Measurements from ENCODE around the gene SPTY2D1.

The SPTY2D1 gene

DNA sequence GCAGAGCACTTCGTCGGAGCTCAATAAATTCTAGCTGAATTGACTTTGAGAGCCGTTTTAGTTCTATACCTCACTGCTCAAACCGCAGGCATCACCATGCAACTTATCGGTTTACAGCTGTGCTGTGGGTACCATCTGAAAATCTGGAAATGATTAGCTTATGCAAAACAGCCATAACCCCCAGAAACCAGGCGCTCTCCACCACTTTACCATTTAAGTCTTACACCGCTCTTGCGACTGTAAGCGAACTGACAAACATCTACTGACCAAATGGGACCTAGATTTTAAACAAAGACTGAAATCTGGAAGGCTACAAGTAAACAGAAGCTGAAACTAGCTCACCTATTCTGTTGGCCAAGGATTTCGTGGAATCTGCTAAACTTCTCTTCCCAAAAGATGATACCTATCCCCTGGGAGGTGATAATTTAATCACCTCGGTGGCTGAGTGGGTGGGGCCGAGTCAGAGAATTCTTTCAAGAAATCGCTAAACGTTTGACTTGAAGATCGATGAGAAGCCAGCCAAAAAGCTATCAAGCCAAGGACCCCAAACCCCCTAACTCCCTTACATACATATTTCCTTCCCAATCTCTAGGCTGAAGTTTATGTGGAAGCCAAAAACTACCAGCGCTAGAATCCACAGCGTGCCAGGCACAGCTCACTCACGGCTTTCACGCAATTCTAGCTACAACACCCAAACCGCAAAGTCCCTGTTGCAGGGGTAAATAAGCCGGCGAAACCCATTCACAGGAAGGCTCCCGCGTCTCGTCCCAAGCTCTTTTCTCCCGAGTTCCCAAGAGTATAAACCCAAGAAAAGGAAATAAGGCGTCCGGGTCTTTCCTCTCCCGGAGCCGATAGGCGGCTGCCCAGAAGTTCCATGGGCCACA is 644 bp downstream of the SPTY2D1 start:
- peak overlapping the region; percentile 78 for H3K9ac ChIP-seq (ENCODE audit: low read length)
- peak in 1 of 2 donors; percentile 25 for DNase-seq
- peak overlapping the region; percentile 93 for H4K8ac ChIP-seq (ENCODE audit: low read depth, low read length)
- peak overlapping the region; percentile 63 for H3K14ac ChIP-seq (ENCODE audit: low read length)
- H3K79me1 ChIP-seq (ENCODE audit: low read length) = peaks cover 9% of the 10 kb centered on the region
- H3K27me3 ChIP-seq (ENCODE audit: insufficient read depth, low read length) = no peaks in the 10 kb centered on the region
- H3K9me3 ChIP-seq (ENCODE audit: insufficient read depth, low read depth, low read length) = no peaks in the 10 kb centered on the region
- H3K4ac ChIP-seq (ENCODE audit: low read depth, low read length) = peak overlapping the region; percentile 97
- no peak overlapping the region for H2BK12ac ChIP-seq (ENCODE audit: low read length)
- peak overlapping the region; percentile 89 for H4K12ac ChIP-seq (ENCODE audit: low read depth, low read length)
- peak overlapping the region; percentile 51 for H3K18ac ChIP-seq (ENCODE audit: low read length)
- H3K36me3 ChIP-seq (ENCODE audit: control insufficient read depth in 1 of 2, insufficient read depth in 2 of 2, low read length in 2 of 2) = peaks cover 1 to 2% of the 10 kb centered on the region in 2 experiments
- H3K23ac ChIP-seq (ENCODE audit: low read length) = no peak overlapping the region
- H3K4me1 ChIP-seq (ENCODE audit: control insufficient read depth in 1 of 2, insufficient read depth in 2 of 2, low read length in 2 of 2) = peaks cover 0 to 2% of the 10 kb centered on the region in 2 experiments
- H3K79me2 ChIP-seq (ENCODE audit: control insufficient read depth, insufficient read depth, low read length, poor library complexity) = peaks cover 15% of the 10 kb centered on the region
- H3K4me3 ChIP-seq (ENCODE audit: low read depth, low read length) = peak overlapping the region; percentile 80
- H2AK5ac ChIP-seq (ENCODE audit: low read length) = peak overlapping the region; percentile 38
- peak overlapping the region; percentile 79 for H4K91ac ChIP-seq (ENCODE audit: low read depth, low read length)
- WGBS (ENCODE audit: extremely low coverage, insufficient coverage, insufficient read length) = no CpG with 5 or more reads among the region's 31 CpGs
- H3K4me2 ChIP-seq (ENCODE audit: low read length) = peak overlapping the region; percentile 95
- peak overlapping the region; percentile 85 for H2AFZ ChIP-seq (ENCODE audit: insufficient read depth, low read length, poor library complexity)
- H3K27ac ChIP-seq (ENCODE audit: low read depth, low read length) = no peak overlapping the region
- H2BK120ac ChIP-seq (ENCODE audit: insufficient read depth, low read length, poor library complexity) = peak overlapping the region; percentile 18
- peak overlapping the region; percentile 71 for H2BK5ac ChIP-seq (ENCODE audit: low read depth, low read length, poor library complexity)

DNA sequence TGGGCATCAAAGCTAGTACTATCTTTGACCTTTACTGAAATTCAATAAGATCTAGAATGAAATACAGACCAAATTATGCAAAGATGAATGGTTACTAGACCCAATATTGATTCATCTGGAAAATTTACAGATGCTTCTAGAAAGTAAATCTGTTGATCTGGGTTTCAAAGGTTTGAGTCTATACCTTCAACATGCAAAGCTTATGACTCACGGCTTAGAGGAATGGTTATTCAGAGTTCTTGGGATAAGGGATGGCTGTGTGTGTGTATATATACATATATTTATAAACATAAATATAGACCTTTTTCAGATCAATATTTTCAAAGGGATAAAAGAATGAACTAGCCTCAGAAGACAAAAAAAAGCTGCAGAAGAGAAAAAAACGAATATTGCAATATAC is 1.3 kb downstream of the SPTY2D1 start:
- Histone ChIP-seq H2AK5ac (ENCODE audit: low read length) (no peak overlapping the region), H3K9ac (ENCODE audit: low read length) (no peak overlapping the region)
- WGBS (ENCODE audit: extremely low coverage, insufficient coverage, insufficient read length) = no CpG with 5 or more reads among the region's 2 CpGs

DNA sequence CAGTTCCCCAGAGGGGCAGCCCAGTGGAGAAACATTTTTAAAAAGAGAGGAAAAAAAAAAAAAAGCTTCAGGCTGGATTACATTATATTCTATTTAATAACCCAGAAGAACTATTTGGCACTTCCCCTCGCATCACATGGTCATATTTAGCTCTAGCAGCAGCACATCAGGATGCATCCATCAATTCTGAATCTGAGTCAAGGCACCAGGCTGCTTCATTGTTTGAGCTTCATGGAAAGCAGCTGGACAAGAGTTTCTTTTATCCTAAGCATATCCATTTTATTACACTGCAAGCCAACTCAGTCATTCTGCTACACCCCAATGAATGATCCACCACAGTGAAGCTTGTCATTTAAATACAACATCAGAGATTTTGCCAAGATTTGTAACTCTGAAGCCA is 10.0 kb downstream of the SPTY2D1 start:
- Histone ChIP-seq H3K4me1 (ENCODE audit: control insufficient read depth in 1 of 2, insufficient read depth in 2 of 2, low read length in 2 of 2) (no peaks in the 10 kb centered on the region), H3K14ac (ENCODE audit: low read length) (no peak overlapping the region), H3K79me1 (ENCODE audit: low read length) (no peaks in the 10 kb centered on the region), H4K12ac (ENCODE audit: low read depth, low read length) (no peak overlapping the region), H2BK12ac (ENCODE audit: low read length) (no peak overlapping the region), H2AFZ (ENCODE audit: insufficient read depth, low read length, poor library complexity) (no peak overlapping the region), H3K4ac (ENCODE audit: low read depth, low read length) (peak overlapping the region; percentile 75), H3K23ac (ENCODE audit: low read length) (no peak overlapping the region), H3K4me3 (ENCODE audit: low read depth, low read length) (no peak overlapping the region), H3K27me3 (ENCODE audit: insufficient read depth, low read length) (no peaks in the 10 kb centered on the region), H2BK5ac (ENCODE audit: low read depth, low read length, poor library complexity) (no peak overlapping the region), H3K9ac (ENCODE audit: low read length) (no peak overlapping the region), H3K4me2 (ENCODE audit: low read length) (no peak overlapping the region), H4K91ac (ENCODE audit: low read depth, low read length) (no peak overlapping the region), H4K8ac (ENCODE audit: low read depth, low read length) (no peak overlapping the region), H3K36me3 (ENCODE audit: control insufficient read depth in 1 of 2, insufficient read depth in 2 of 2, low read length in 2 of 2) (peaks cover 0 to under 1% of the 10 kb centered on the region in 2 experiments), H3K27ac (ENCODE audit: low read depth, low read length) (no peak overlapping the region), H2BK120ac (ENCODE audit: insufficient read depth, low read length, poor library complexity) (no peak overlapping the region), H3K18ac (ENCODE audit: low read length) (no peak overlapping the region), H3K9me3 (ENCODE audit: insufficient read depth, low read depth, low read length) (peaks cover 2% of the 10 kb centered on the region), H3K79me2 (ENCODE audit: control insufficient read depth, insufficient read depth, low read length, poor library complexity) (peaks cover 4% of the 10 kb centered on the region), H2AK5ac (ENCODE audit: low read length) (no peak overlapping the region)
- no peak for DNase-seq
- no CpG with 5 or more reads among the region's 1 CpG for WGBS (ENCODE audit: extremely low coverage, insufficient coverage, insufficient read length)

More for the DNA sequence above, 1.3 kb downstream of the SPTY2D1 start:
- peak in 1 of 2 donors; percentile 39 for DNase-seq
- Histone ChIP-seq H3K27me3 (ENCODE audit: insufficient read depth, low read length) (no peaks in the 10 kb centered on the region), H2AFZ (ENCODE audit: insufficient read depth, low read length, poor library complexity) (no peak overlapping the region), H3K23ac (ENCODE audit: low read length) (no peak overlapping the region), H3K4me1 (ENCODE audit: control insufficient read depth in 1 of 2, insufficient read depth in 2 of 2, low read length in 2 of 2) (peaks cover 0 to 2% of the 10 kb centered on the region in 2 experiments), H3K4ac (ENCODE audit: low read depth, low read length) (peak overlapping the region; percentile 97), H3K36me3 (ENCODE audit: control insufficient read depth in 1 of 2, insufficient read depth in 2 of 2, low read length in 2 of 2) (peaks cover 1 to 2% of the 10 kb centered on the region in 2 experiments), H3K27ac (ENCODE audit: low read depth, low read length) (no peak overlapping the region), H3K79me1 (ENCODE audit: low read length) (peaks cover 9% of the 10 kb centered on the region), H3K4me2 (ENCODE audit: low read length) (peak overlapping the region; percentile 95), H4K12ac (ENCODE audit: low read depth, low read length) (no peak overlapping the region), H2BK120ac (ENCODE audit: insufficient read depth, low read length, poor library complexity) (no peak overlapping the region), H4K8ac (ENCODE audit: low read depth, low read length) (no peak overlapping the region), H3K9me3 (ENCODE audit: insufficient read depth, low read depth, low read length) (no peaks in the 10 kb centered on the region), H3K14ac (ENCODE audit: low read length) (no peak overlapping the region), H3K4me3 (ENCODE audit: low read depth, low read length) (no peak overlapping the region), H2BK5ac (ENCODE audit: low read depth, low read length, poor library complexity) (no peak overlapping the region), H4K91ac (ENCODE audit: low read depth, low read length) (no peak overlapping the region), H2BK12ac (ENCODE audit: low read length) (no peak overlapping the region), H3K79me2 (ENCODE audit: control insufficient read depth, insufficient read depth, low read length, poor library complexity) (peaks cover 15% of the 10 kb centered on the region), H3K18ac (ENCODE audit: low read length) (no peak overlapping the region)

DNA sequence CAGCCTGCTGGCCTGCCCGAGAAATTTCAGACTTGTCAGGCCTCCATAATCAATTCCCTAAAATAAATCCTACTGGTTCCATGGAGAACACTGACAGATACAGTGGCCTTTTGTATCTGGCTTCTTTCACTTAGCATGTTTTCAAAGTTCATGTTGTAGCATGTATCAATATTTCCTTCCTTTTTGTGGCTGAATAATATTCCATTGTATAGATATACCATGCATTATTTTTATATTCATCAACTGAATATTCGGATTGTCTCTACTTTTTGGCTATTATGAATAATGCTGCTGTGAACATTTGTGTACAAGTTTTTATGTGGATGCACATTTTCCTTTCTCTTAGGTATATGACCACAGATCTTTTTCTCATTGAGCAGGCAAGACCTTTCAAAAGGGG is 10.4 kb downstream of the SPTY2D1 start:
- WGBS (ENCODE audit: extremely low coverage, insufficient coverage, insufficient read length) = no CpG with 5 or more reads among the region's 2 CpGs
- H3K4ac ChIP-seq (ENCODE audit: low read depth, low read length) = peak overlapping the region; percentile 79
- no peak overlapping the region for H4K8ac ChIP-seq (ENCODE audit: low read depth, low read length)

More for the DNA sequence above, 10.4 kb downstream of the SPTY2D1 start:
- H3K9me3 ChIP-seq (ENCODE audit: insufficient read depth, low read depth, low read length) = peaks cover 2% of the 10 kb centered on the region
- no peak overlapping the region for H3K18ac ChIP-seq (ENCODE audit: low read length)
- peaks cover 2% of the 10 kb centered on the region for H3K79me2 ChIP-seq (ENCODE audit: control insufficient read depth, insufficient read depth, low read length, poor library complexity)
- DNase-seq = no peak
- H3K27me3 ChIP-seq (ENCODE audit: insufficient read depth, low read length) = no peaks in the 10 kb centered on the region
- no peak overlapping the region for H2BK12ac ChIP-seq (ENCODE audit: low read length)
- no peaks in the 10 kb centered on the region for H3K36me3 ChIP-seq (ENCODE audit: control insufficient read depth in 1 of 2, insufficient read depth in 2 of 2, low read length in 2 of 2)
- H2BK120ac ChIP-seq (ENCODE audit: insufficient read depth, low read length, poor library complexity) = no peak overlapping the region
- no peak overlapping the region for H2AK5ac ChIP-seq (ENCODE audit: low read length)
- H4K12ac ChIP-seq (ENCODE audit: low read depth, low read length) = no peak overlapping the region
- no peak overlapping the region for H2BK5ac ChIP-seq (ENCODE audit: low read depth, low read length, poor library complexity)
- H3K23ac ChIP-seq (ENCODE audit: low read length) = no peak overlapping the region
- H3K9ac ChIP-seq (ENCODE audit: low read length) = no peak overlapping the region
- no peak overlapping the region for H3K14ac ChIP-seq (ENCODE audit: low read length)
- no peak overlapping the region for H3K4me3 ChIP-seq (ENCODE audit: low read depth, low read length)
- no peak overlapping the region for H3K27ac ChIP-seq (ENCODE audit: low read depth, low read length)
- no peaks in the 10 kb centered on the region for H3K4me1 ChIP-seq (ENCODE audit: control insufficient read depth in 1 of 2, insufficient read depth in 2 of 2, low read length in 2 of 2)
- no peak overlapping the region for H4K91ac ChIP-seq (ENCODE audit: low read depth, low read length)
- H3K79me1 ChIP-seq (ENCODE audit: low read length) = no peaks in the 10 kb centered on the region
- no peak overlapping the region for H3K4me2 ChIP-seq (ENCODE audit: low read length)
- H2AFZ ChIP-seq (ENCODE audit: insufficient read depth, low read length, poor library complexity) = no peak overlapping the region

All from trophoblast cell (in vitro differentiated cells and primary cell).